ENCODE data around the gene LYZL4.

The LYZL4 gene

DNA sequence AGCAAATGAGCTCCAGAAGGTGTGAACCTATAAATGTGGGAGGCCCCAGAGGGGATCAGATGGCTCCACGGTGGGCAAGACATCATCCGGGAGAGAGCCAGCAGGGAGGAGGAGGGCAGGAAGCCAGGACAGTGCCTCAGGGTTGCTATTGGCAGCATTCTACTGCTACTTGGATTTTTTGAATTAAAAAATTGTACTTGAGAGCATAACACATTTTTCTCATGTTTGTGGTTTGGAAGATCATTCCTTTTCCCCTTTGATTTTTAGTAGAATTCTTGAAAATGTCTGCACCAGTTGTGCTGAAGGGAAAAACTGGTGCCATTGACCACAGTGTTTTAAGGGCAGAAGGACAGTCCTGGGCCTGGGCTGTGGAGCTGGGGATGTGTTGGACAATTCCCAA is 59.2 kb downstream of the LYZL4 start:
- no peak for DNase-seq (ENCODE audit: low read depth)
- TF ChIP-seq MYC (IDR thresholded peaks at IDR 0.05; ENCODE audit: low read depth, low read length) (no peak), POLR2A (IDR thresholded peaks at IDR 0.05; ENCODE audit: extremely low read depth, insufficient read length) (no peak), CTCF (IDR thresholded peaks at IDR 0.05; ENCODE audit: low read depth, low read length) (no peak)
- TF ChIP-seq, protein P1, sequence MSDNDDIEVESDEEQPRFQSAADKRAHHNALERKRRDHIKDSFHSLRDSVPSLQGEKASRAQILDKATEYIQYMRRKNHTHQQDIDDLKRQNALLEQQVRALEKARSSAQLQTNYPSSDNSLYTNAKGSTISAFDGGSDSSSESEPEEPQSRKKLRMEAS (IDR thresholded peaks at IDR 0.05; ENCODE audit: low read depth, low read length), result no peak

DNA sequence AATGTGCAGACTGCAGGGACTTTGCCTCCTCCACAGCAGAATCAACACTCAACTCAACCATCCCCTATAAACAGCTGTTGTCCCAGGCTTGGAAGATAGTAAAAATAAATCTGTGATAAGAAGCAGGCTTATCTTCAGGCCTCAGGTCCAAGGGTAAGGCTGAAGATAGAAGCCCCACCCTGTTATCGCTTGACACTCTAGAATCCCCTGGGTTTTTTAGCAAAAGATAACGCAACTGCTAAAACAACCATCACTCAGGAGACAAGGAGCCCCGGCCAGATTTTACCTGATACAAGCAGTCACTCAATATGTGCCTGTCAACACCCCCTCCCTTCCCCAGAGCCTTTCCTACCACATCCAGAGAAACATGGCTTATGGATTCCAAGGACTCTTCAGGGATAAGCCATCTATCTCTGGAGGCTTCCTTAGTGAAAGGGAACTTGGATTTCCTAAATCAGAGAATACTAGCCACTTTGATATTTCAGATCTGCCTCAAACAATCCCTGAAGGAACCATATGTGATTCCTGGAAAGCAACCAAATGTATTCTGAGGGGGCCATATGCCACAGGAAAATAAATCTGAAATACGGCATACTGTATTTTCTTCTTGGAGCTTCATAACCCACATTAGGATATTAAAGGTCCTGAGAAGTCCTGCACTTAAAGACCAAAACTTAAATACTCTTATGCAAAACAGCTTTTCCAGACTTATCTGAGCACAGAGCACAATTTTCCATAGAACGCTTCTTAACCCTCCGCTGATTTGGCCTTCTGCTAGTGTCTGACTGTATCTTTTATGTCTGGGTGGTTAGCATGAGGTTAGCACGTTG is 60.4 kb downstream of the LYZL4 start:
- TF ChIP-seq CTCF (IDR thresholded peaks at IDR 0.05; ENCODE audit: low read depth, low read length) (no peak), POLR2A (IDR thresholded peaks at IDR 0.05; ENCODE audit: extremely low read depth, insufficient read length) (no peak), MYC (IDR thresholded peaks at IDR 0.05; ENCODE audit: low read depth, low read length) (no peak)
- TF ChIP-seq, protein P1 (IDR thresholded peaks at IDR 0.05; ENCODE audit: low read depth, low read length), result no peak
- DNase-seq (ENCODE audit: low read depth), result no peak
- no peak overlapping the region for H3K4me3 ChIP-seq (ENCODE audit: low read depth, low read length)

More for the DNA sequence above, 59.2 kb downstream of the LYZL4 start:
- no peak overlapping the region for H3K4me3 ChIP-seq (ENCODE audit: low read depth, low read length)

DNA sequence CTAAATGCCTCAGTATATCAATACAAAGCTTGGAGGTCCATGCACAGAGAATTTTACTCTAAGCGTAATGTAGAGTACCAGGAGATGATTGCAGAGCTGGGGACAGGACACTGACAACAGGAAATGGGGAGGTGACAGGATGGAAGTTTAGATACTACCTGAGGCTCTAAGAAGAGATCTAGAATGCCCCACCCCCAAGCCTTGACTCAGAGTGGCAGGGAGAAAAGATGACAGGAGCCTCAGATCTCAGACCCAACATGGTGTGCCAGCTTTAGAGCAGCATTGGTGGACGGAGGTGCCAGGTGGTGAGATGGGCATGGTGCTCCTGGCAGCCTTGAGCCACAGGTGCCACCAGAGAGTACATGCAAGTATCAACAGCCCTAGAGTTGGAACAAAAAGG is 62.5 kb downstream of the LYZL4 start:
- no peak overlapping the region for H3K4me3 ChIP-seq (ENCODE audit: low read depth, low read length)
- no peak for TF ChIP-seq MYC (IDR thresholded peaks at IDR 0.05; ENCODE audit: low read depth, low read length)
- no peak for DNase-seq (ENCODE audit: low read depth)
